SH-SY5Y (cell line): ENCODE results near the gene STEAP1B.
A peak's percentile ranks its signal among the peaks of the same experiment; 100 is the strongest.

ENCODE experiments used
- GATA2 ChIP-seq: IDR thresholded peaks from 2 replicates; pipeline ENCODE4 v1.6.1; 2011; ENCODE audit warnings: mild to moderate bottlenecking, low read depth, low read length
- GATA3 ChIP-seq: IDR thresholded peaks from 2 replicates; pipeline ENCODE4 v1.6.1; 2011; ENCODE audit warnings: low read depth, mild to moderate bottlenecking, low read length, moderate library complexity

Gene STEAP1B

DNA sequence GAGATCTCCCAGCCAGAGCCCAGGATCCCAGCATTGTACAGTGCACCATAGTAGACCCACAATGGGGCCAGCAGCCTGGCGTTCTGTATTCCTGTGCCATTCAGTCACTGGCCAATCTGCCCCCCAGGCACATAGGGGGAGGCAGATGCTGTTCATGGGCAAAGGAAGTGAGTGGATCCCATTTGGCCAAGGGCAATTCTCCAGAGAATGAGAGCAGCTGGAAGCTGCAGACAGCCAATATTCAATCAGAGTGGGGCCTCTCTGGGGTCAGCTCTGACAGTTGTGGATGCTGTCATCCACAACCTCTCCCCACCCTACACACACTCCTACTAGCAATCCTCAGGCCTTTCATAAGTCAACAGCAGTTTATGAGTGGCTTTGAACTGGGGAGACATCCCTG, 17.5 kb downstream of the STEAP1B start:
- TF ChIP-seq GATA2 (no peak), GATA3 (no peak)

DNA sequence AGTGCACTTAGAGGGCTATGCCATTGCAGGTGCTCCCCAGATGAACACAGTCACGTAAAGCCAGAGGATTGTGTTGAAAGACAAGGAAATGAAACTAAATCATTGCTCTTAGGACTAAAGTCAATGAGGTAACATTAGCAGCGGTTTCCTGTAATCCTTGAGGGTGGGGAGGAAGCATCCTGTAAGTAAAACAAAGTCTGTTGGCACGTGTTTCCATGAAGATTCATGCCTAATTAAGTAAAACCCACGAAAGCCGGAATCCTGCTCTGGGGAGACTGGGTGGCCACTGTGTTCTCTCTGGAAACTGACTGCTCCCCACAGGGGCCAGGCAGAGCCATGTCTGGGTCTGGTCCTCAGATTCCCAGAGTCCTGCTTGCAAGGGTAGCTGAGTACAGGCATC, 18.3 kb downstream of the STEAP1B start:
- no peak for TF ChIP-seq GATA2
- no peak for TF ChIP-seq GATA3

- TF ChIP-seq GATA2: peak; percentile 94
- peak; percentile 44; the same call in 1 of the 2 replicates for TF ChIP-seq GATA3
Observed at GRCh38 chr7:22480523-22481075, 19.4 kb downstream of the STEAP1B start.

- no peak for TF ChIP-seq GATA2
- TF ChIP-seq GATA3: no peak
Observed at GRCh38 chr7:22477876-22478450, 22.0 kb downstream of the STEAP1B start.

DNA sequence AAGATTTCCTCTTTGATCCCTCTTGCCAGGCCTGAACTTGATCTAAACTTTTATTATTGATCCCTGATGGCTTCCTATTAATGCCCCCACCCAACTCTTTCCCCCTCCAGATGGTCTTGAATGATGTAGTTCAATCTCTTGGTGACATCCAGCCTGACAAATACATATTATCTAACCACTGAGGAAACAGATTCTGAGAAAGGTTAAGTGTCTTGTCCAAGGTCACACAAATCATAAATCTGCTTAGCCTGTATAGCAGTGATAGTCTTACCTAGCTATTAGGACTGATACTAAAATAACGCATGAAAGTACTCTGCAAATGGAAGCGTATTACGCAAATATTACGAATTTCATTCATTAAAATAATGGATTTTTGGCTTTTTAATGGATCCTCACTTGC, 22.7 kb downstream of the STEAP1B start:
- TF ChIP-seq GATA2 (no peak), GATA3 (no peak)

DNA sequence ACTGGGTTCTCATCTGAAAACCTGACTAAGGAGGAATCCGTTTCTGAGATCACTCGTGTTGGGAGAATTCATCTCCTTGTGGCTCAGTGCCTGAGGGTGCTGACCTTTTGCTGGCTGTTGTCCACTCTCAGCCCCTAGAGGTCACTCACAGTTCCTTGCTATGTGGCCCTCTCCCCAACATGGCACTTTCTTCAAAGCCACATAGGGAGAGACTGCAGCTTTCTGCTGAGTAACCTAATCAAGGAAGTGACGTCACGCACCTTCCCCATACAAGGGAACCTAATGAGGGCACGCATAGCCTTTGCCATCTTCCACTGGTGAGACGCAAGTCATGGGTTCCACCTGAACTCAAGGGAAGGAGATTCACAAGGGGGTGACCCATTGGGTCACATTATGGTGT, 23.2 kb downstream of the STEAP1B start:
- TF ChIP-seq GATA3: no peak
- no peak for TF ChIP-seq GATA2

DNA sequence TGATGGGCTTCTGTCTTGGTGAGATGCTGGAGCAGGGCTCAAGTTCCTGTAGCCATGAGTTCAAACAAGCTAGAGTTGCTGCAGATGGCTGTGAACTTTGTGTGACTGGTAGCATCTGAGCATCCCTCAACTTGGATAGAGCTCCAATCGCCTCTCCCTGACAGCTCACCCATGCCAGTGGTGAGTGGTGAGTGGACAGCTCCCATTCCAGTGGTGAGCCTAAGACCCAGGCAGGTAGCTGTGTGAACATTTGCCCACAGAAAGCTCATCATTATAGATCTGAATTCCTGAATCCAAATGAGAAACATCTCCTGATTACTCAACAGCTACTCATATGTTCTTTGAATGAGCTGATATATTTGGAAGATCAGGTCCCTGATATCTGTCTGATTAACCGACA, 25.3 kb downstream of the STEAP1B start:
- TF ChIP-seq GATA3 (no peak), GATA2 (no peak)

- no peak for TF ChIP-seq GATA3
Observed at GRCh38 chr7:22470981-22471380, 29.0 kb downstream of the STEAP1B start.

GRCh38 chr7:22469371-22470143, 30.4 kb downstream of the STEAP1B start:
- no peak for TF ChIP-seq GATA2
- TF ChIP-seq GATA3: no peak

- TF ChIP-seq GATA2 (no peak), GATA3 (no peak)
Observed at GRCh38 chr7:22468609-22469008, 31.4 kb downstream of the STEAP1B start.

GRCh38 chr7:22464299-22464698, 35.7 kb downstream of the STEAP1B start:
- TF ChIP-seq GATA3 (no peak), GATA2 (no peak)

GRCh38 chr7:22460363-22460988, 39.5 kb downstream of the STEAP1B start:
- TF ChIP-seq GATA3 (no peak), GATA2 (no peak)

DNA sequence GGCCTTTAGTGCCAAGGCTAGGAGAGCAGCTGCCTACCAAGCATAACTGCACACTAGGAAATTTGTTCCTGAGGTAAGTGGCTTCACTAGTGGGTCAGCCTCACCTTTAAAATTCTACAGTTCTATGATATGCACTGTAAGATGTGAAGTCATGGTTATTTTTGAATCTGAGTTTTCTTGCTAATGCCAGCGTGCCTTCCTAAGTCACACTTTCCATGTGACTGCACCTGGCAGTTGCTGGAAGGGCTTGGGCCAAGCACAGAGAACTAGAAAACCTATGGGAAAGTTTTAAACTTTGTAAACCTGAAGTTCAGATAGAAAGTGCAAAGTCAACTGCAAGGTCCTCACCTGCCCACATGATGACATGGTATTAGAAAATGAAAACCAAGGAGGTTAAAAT, 42.5 kb downstream of the STEAP1B start:
- TF ChIP-seq GATA2 (no peak), GATA3 (no peak)

GRCh38 chr7:22454446-22454845, 45.5 kb downstream of the STEAP1B start:
- TF ChIP-seq GATA2 (no peak), GATA3 (no peak)
